Camera-type eye (tissue), 1 donor: ENCODE results near the gene KRCC1. TPM values are rescaled to one million over a fixed set of nuclear protein-coding genes. Genes with fewer than 3 reads are reported as not detected.

Experiments used
- total RNA-seq: library from RNA; depleted of rRNA; stranded (reverse); fragments of >200 nt; gene quantifications from one replicate; pipeline ENCODE4 v1.2.3, GENCODE V29; 2014

Gene KRCC1
- total RNA-seq, result 22.0 TPM

DNA sequence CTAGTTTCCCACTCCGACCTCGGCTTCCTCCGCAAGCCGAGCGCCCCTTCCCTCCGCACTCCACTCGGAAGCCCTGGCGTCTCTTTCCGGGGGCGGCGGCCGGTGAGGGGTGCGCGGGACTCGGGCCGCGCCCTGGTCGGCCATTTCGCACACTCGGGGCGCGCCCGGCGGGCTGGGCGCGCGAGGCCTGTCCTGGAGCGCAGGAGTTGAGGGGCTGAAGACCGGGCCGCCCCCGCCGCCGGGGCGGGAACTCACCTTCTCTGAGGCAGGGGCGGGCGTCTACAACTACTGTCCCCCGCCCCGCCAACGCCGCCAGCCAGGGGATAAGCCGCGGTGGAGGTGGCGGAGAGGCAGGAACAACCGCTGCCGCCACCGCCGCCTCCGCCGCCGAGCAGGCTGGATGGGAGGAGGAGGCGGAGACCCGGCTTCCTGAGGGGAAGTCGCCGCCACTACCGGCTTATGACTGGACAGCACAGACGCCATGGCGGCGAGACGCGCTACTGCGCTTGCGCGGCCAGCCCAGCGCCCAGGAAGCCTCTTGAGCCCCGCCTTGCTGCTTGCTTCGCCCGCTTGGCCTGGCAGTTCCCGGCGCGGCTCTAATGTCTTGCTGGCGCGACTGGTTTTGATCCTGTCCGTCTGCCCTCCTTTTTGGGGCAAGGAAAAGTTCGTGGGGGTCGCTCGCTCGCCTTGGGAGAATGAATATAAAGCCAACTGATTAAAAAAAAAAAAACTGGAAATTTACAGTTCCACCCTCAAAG is at the start of gene KRCC1:
Gene KRCC1, minus strand, starts transcription at position 413 of the 758 bp plus-strand sequence. CDS start 27,220 bp downstream, outside the sequence.

DNA sequence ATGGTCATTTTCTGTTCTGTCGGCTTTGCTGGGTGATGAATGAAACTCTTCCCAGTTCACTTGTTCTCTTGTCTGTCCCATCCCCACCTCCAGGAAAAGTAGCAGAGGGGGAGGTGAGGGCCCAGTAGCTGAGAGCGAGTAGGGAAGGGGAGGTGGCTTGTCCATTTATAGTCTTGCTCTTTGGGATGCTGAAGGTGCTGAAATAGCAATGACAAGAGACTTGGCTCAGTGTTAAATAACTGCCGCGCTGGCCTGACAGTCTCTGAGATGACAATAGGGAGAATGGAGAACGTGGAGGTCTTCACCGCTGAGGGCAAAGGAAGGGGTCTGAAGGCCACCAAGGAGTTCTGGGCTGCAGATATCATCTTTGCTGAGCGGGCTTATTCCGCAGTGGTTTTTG is 12.0 kb upstream of the KRCC1 start, which contains the start of gene SMYD1:
Gene SMYD1, plus strand, starts transcription at position 228 of the 400 bp plus-strand sequence. Its CDS starts 40 bp downstream, at position 268.

GRCh38 chr2:88016086-88016959 is 39.3 kb downstream of the KRCC1 start, which contains the start of gene RNU2-63P:
Gene RNU2-63P, minus strand, starts transcription at chr2:88016547.

Other genes with a start within 250 kb of the KRCC1 start
- gene RGPD2, start 230.0 kb downstream of the KRCC1 start, total RNA-seq, result 7.5 TPM
- not detected for gene RNU2-63P, start 39.2 kb downstream of the KRCC1 start, total RNA-seq
- gene SMYD1, start 12.0 kb upstream of the KRCC1 start, total RNA-seq, result 47.8 TPM
- gene FABP1, start 72.3 kb upstream of the KRCC1 start, total RNA-seq, result not detected
- 25.3 TPM for gene THNSL2, start 114.6 kb upstream of the KRCC1 start, total RNA-seq